Karpas-422 (cell line): ENCODE measurements around the gene AHDC1. TPM values are rescaled to one million over a fixed set of nuclear protein-coding genes. Genes with fewer than 3 reads are reported as not detected.
A peak's percentile ranks its signal among the peaks of the same experiment; 100 is the strongest.

Source experiments
- DNase-seq: peaks from one replicate; pipeline ENCODE4 v3.0.0-alpha.2; 2015
- H2AFZ ChIP-seq: fragments of 200-600 bp; sonication (generic); 2 replicates; pipeline ENCODE4 v1.6.1; 2014; ENCODE audit warnings: antibody characterized with exemption, low read length, mixed read lengths
- H3K27ac ChIP-seq: fragments of 200-600 bp; sonication (generic); 2 replicates; pipeline ENCODE4 v1.5.1; 2014; ENCODE audit warnings: mild to moderate bottlenecking, low read length, moderate library complexity
- H3K27me3 ChIP-seq: fragments of 200-600 bp; sonication (generic); 2 replicates; pipeline ENCODE4 v1.6.1; 2014; ENCODE audit warnings: low read length, mixed read lengths
- H3K36me3 ChIP-seq: fragments of 200-600 bp; sonication (generic); 2 replicates; pipeline ENCODE4 v1.6.1; 2014; ENCODE audit warnings: low read length, mixed read lengths; ENCODE audit not compliant: insufficient read depth
- H3K4me1 ChIP-seq: fragments of 200-600 bp; sonication (generic); 2 replicates; pipeline ENCODE4 v1.6.1; 2014; ENCODE audit warnings: mild to moderate bottlenecking, low read length, mixed read lengths
- H3K4me2 ChIP-seq: fragments of 200-600 bp; sonication (generic); 2 replicates; pipeline ENCODE4 v1.6.1; 2014; ENCODE audit warnings: low read length, low read depth, mild to moderate bottlenecking; ENCODE audit not compliant: poor library complexity, severe bottlenecking
- H3K4me3 ChIP-seq: fragments of 200-600 bp; sonication (generic); 2 replicates; pipeline ENCODE4 v1.5.1; 2014; ENCODE audit warnings: mild to moderate bottlenecking, antibody characterized with exemption, low read length, mixed read lengths
- H3K79me2 ChIP-seq: fragments of 200-600 bp; sonication (generic); 2 replicates; pipeline ENCODE4 v1.6.1; 2014; ENCODE audit warnings: mild to moderate bottlenecking, low read length, mixed read lengths
- H3K9ac ChIP-seq: fragments of 200-600 bp; sonication (generic); 2 replicates; pipeline ENCODE4 v1.6.0; 2014; ENCODE audit warnings: low read length
- H3K9me2 ChIP-seq: fragments of 200-600 bp; sonication (generic), shearing (Covaris generic); replicated peaks from 2 replicates; pipeline ENCODE4 v1.6.0; 2014; ENCODE audit warnings: mild to moderate bottlenecking, low read length, moderate library complexity; ENCODE audit not compliant: insufficient read depth
- H3K9me3 ChIP-seq: fragments of 300-700, 200-600 bp; sonication (generic); 2 replicates; pipeline ENCODE4 v1.6.1; 2014; ENCODE audit warnings: low read length, mixed read lengths
- H4K20me1 ChIP-seq: fragments of 200-600 bp; sonication (generic); 2 replicates; pipeline ENCODE4 v1.6.1; 2014; ENCODE audit warnings: mild to moderate bottlenecking, antibody characterized with exemption, low read length, low read depth; ENCODE audit not compliant: insufficient read depth
- total RNA-seq: library from RNA; depleted of rRNA; stranded (reverse); fragments of >200 nt; shearing (Covaris generic); gene quantifications from 2 replicates; pipeline ENCODE4 v1.2.3, GENCODE V29; 2014; ENCODE audit warnings: low replicate concordance

Gene AHDC1
- total RNA-seq, 1 experiment from 2014 or later: 2.2 TPM

GRCh38 chr1:27517301-27517700 lies 86.6 kb downstream of the AHDC1 start:
- no peak overlapping the region for H2AFZ ChIP-seq
- H3K36me3 ChIP-seq: no peaks in the 10 kb centered on the region

GRCh38 chr1:27515626-27516025 lies 88.3 kb downstream of the AHDC1 start:
- Histone ChIP-seq H3K36me3 (no peaks in the 10 kb centered on the region), H3K9me2 (no peaks in the 10 kb centered on the region), H3K9ac (no peak overlapping the region), H3K9me3 (no peaks in the 10 kb centered on the region), H3K4me2 (no peak overlapping the region), H3K4me1 (no peaks in the 10 kb centered on the region), H3K79me2 (no peaks in the 10 kb centered on the region), H3K4me3 (no peak overlapping the region), H3K27ac (no peak overlapping the region), H4K20me1 (no peaks in the 10 kb centered on the region), H3K27me3 (no peaks in the 10 kb centered on the region), H2AFZ (no peak overlapping the region)
- no peak for DNase-seq

More at GRCh38 chr1:27517301-27517700, 86.6 kb downstream of the AHDC1 start:
- Histone ChIP-seq H3K4me3 (no peak overlapping the region), H4K20me1 (no peaks in the 10 kb centered on the region), H3K79me2 (no peaks in the 10 kb centered on the region), H3K9me3 (no peaks in the 10 kb centered on the region), H3K4me1 (no peaks in the 10 kb centered on the region), H3K9me2 (no peaks in the 10 kb centered on the region), H3K27ac (no peak overlapping the region), H3K9ac (no peak overlapping the region), H3K27me3 (no peaks in the 10 kb centered on the region), H3K4me2 (no peak overlapping the region)
- no peak for DNase-seq

- H3K9me3 ChIP-seq: no peaks in the 10 kb centered on the region
- no peak overlapping the region for H3K4me2 ChIP-seq
- H3K4me1 ChIP-seq: no peaks in the 10 kb centered on the region
- no peaks in the 10 kb centered on the region for H3K27me3 ChIP-seq
- H3K9me2 ChIP-seq: no peaks in the 10 kb centered on the region
- no peak overlapping the region for H2AFZ ChIP-seq
- H3K27ac ChIP-seq: no peak overlapping the region
- no peaks in the 10 kb centered on the region for H3K79me2 ChIP-seq
- no peaks in the 10 kb centered on the region for H3K36me3 ChIP-seq
- no peak overlapping the region for H3K4me3 ChIP-seq
- H4K20me1 ChIP-seq: no peaks in the 10 kb centered on the region
- no peak overlapping the region for H3K9ac ChIP-seq
- DNase-seq: no peak
Measured at GRCh38 chr1:27513958-27514357, 90.0 kb downstream of the AHDC1 start.

- H3K4me3 ChIP-seq: no peak overlapping the region
- no peak overlapping the region for H2AFZ ChIP-seq
- no peaks in the 10 kb centered on the region for H3K9me3 ChIP-seq
- no peaks in the 10 kb centered on the region for H4K20me1 ChIP-seq
- no peaks in the 10 kb centered on the region for H3K36me3 ChIP-seq
- H3K9me2 ChIP-seq: no peaks in the 10 kb centered on the region
- no peaks in the 10 kb centered on the region for H3K27me3 ChIP-seq
- H3K79me2 ChIP-seq: no peaks in the 10 kb centered on the region
- no peak for DNase-seq
- H3K4me2 ChIP-seq: no peak overlapping the region
- no peak overlapping the region for H3K27ac ChIP-seq
- H3K4me1 ChIP-seq: no peaks in the 10 kb centered on the region
- no peak overlapping the region for H3K9ac ChIP-seq
Measured at GRCh38 chr1:27513528-27513927, 90.4 kb downstream of the AHDC1 start.

- no peaks in the 10 kb centered on the region for H3K4me1 ChIP-seq
- no peaks in the 10 kb centered on the region for H3K27me3 ChIP-seq
- H3K27ac ChIP-seq: no peak overlapping the region
- H3K4me2 ChIP-seq: no peak overlapping the region
- no peak overlapping the region for H3K4me3 ChIP-seq
- no peaks in the 10 kb centered on the region for H3K36me3 ChIP-seq
- no peak overlapping the region for H3K9ac ChIP-seq
- H3K9me3 ChIP-seq: no peaks in the 10 kb centered on the region
- no peak for DNase-seq
- no peaks in the 10 kb centered on the region for H3K9me2 ChIP-seq
- H3K79me2 ChIP-seq: no peaks in the 10 kb centered on the region
- H2AFZ ChIP-seq: no peak overlapping the region
- no peaks in the 10 kb centered on the region for H4K20me1 ChIP-seq
Measured at GRCh38 chr1:27509127-27510080, 94.5 kb downstream of the AHDC1 start.

- DNase-seq: peak; percentile 56
- Histone ChIP-seq H3K4me1 (no peaks in the 10 kb centered on the region), H3K9me3 (no peaks in the 10 kb centered on the region), H3K27ac (no peak overlapping the region), H3K36me3 (no peaks in the 10 kb centered on the region), H2AFZ (no peak overlapping the region), H4K20me1 (no peaks in the 10 kb centered on the region), H3K27me3 (no peaks in the 10 kb centered on the region), H3K79me2 (no peaks in the 10 kb centered on the region), H3K9ac (no peak overlapping the region), H3K9me2 (no peaks in the 10 kb centered on the region), H3K4me2 (no peak overlapping the region), H3K4me3 (no peak overlapping the region)
Measured at GRCh38 chr1:27507960-27508665, 95.8 kb downstream of the AHDC1 start.

GRCh38 chr1:27506703-27507102 lies 97.2 kb downstream of the AHDC1 start:
- Histone ChIP-seq H3K4me2 (no peak overlapping the region), H3K9me2 (no peaks in the 10 kb centered on the region), H4K20me1 (no peaks in the 10 kb centered on the region), H3K27me3 (no peaks in the 10 kb centered on the region), H3K4me3 (no peak overlapping the region), H3K79me2 (no peaks in the 10 kb centered on the region), H3K36me3 (no peaks in the 10 kb centered on the region), H3K4me1 (no peaks in the 10 kb centered on the region), H3K9me3 (no peaks in the 10 kb centered on the region), H2AFZ (no peak overlapping the region), H3K27ac (no peak overlapping the region), H3K9ac (no peak overlapping the region)
- DNase-seq: no peak

- no peak overlapping the region for H3K27ac ChIP-seq
- no peak overlapping the region for H2AFZ ChIP-seq
- H3K4me2 ChIP-seq: no peak overlapping the region
- DNase-seq: no peak
- H3K9me3 ChIP-seq: no peaks in the 10 kb centered on the region
- no peaks in the 10 kb centered on the region for H4K20me1 ChIP-seq
- no peaks in the 10 kb centered on the region for H3K4me1 ChIP-seq
- no peaks in the 10 kb centered on the region for H3K36me3 ChIP-seq
- no peak overlapping the region for H3K9ac ChIP-seq
- H3K9me2 ChIP-seq: no peaks in the 10 kb centered on the region
- no peak overlapping the region for H3K4me3 ChIP-seq
- H3K79me2 ChIP-seq: no peaks in the 10 kb centered on the region
- no peaks in the 10 kb centered on the region for H3K27me3 ChIP-seq
Measured at GRCh38 chr1:27505420-27505680, 98.6 kb downstream of the AHDC1 start.
